ENCODE results near the gene PCDHA13.
A peak's percentile ranks its signal among the peaks of the same experiment; 100 is the strongest.
"Not testable (repeated sequence)": the region's sequence is repeated elsewhere in the genome, so short reads cannot be mapped to it uniquely, and the experiment has no call there.

PCDHA13 gene

GRCh38 chr5:140881889-140882590, at the start of gene PCDHA13:
TSS of gene PCDHA13 (plus strand) at chr5:140882124. CDS start at chr5:140882269, 145 bp downstream.
- no peak for DNase-seq
- in situ Hi-C loops (cut with MboI; ENCODE audit: low pct_unique_long_range_greater_than_20kb, low sequenced_read_pairs) = no loop called here

GRCh38 chr5:140833993-140834392, 47.9 kb upstream of the PCDHA13 start, which contains the start of gene PCDHA7:
TSS of gene PCDHA7 (plus strand) at chr5:140834269. CDS start at chr5:140834384, 115 bp downstream.
- DNase-seq = no peak
- in situ Hi-C loops (cut with MboI; ENCODE audit: low pct_unique_long_range_greater_than_20kb, low sequenced_read_pairs) = no loop called here

- DNase-seq; in situ Hi-C loops (cut with MboI; ENCODE audit: low pct_unique_long_range_greater_than_20kb, low sequenced_read_pairs): not testable (repeated sequence)
Measured at GRCh38 chr5:140834439-140835008, 47.4 kb upstream of the PCDHA13 start.

- in situ Hi-C loops (cut with MboI; ENCODE audit: low pct_unique_long_range_greater_than_20kb, low sequenced_read_pairs) = no loop called here
- DNase-seq = no peak
Measured at GRCh38 chr5:140835622-140836510, 46.1 kb upstream of the PCDHA13 start.

GRCh38 chr5:140840978-140841962, 40.7 kb upstream of the PCDHA13 start, which contains the start of gene PCDHA8:
TSS of gene PCDHA8 (plus strand) at chr5:140841187. CDS start at chr5:140841322, 135 bp downstream.
- in situ Hi-C loops (cut with MboI; ENCODE audit: low pct_unique_long_range_greater_than_20kb, low sequenced_read_pairs) = no loop called here
- DNase-seq = peak; percentile 9

- in situ Hi-C loops (cut with MboI; ENCODE audit: low pct_unique_long_range_greater_than_20kb, low sequenced_read_pairs) = no loop called here
- no peak for DNase-seq
Measured at GRCh38 chr5:140842798-140843733, 38.9 kb upstream of the PCDHA13 start.

GRCh38 chr5:140848139-140849102, 33.5 kb upstream of the PCDHA13 start, which contains the start of gene PCDHA9:
TSS of gene PCDHA9 (plus strand) at chr5:140848382. CDS start at chr5:140848496, 114 bp downstream.
- in situ Hi-C loops (cut with MboI; ENCODE audit: low pct_unique_long_range_greater_than_20kb, low sequenced_read_pairs); DNase-seq: not testable (repeated sequence)

- in situ Hi-C loops (cut with MboI; ENCODE audit: low pct_unique_long_range_greater_than_20kb, low sequenced_read_pairs) = loop anchor here (25.0 kb wide), 1 partner anchor 187 kb away; no protein-coding TSS in a partner anchor
- not testable (repeated sequence) for DNase-seq
Measured at GRCh38 chr5:140849831-140850634, 31.9 kb upstream of the PCDHA13 start.

GRCh38 chr5:140855772-140856674, 25.9 kb upstream of the PCDHA13 start, which contains the start of gene PCDHA10:
TSS of gene PCDHA10 (plus strand) at chr5:140855897. CDS start at chr5:140856049, 152 bp downstream.
- in situ Hi-C loops (cut with MboI; ENCODE audit: low pct_unique_long_range_greater_than_20kb, low sequenced_read_pairs) = loop anchor here (25.0 kb wide), 1 partner anchor 181 kb away; no protein-coding TSS in a partner anchor
- DNase-seq = peak; percentile 18

GRCh38 chr5:140857177-140857986, 24.5 kb upstream of the PCDHA13 start:
- DNase-seq = no peak
- in situ Hi-C loops (cut with MboI; ENCODE audit: low pct_unique_long_range_greater_than_20kb, low sequenced_read_pairs) = loop anchor here (25.0 kb wide), 1 partner anchor 180 kb away; no protein-coding TSS in a partner anchor

- DNase-seq = no peak
Measured at GRCh38 chr5:140857987-140858240, 24.0 kb upstream of the PCDHA13 start.

GRCh38 chr5:140862441-140863295, 19.3 kb upstream of the PCDHA13 start:
- in situ Hi-C loops (cut with MboI; ENCODE audit: low pct_unique_long_range_greater_than_20kb, low sequenced_read_pairs) = loop anchor here (25.0 kb wide), 1 partner anchor 175 kb away; no protein-coding TSS in a partner anchor
- DNase-seq = no peak

More at GRCh38 chr5:140857987-140858240, 24.0 kb upstream of the PCDHA13 start:
- in situ Hi-C loops (cut with MboI; ENCODE audit: low pct_unique_long_range_greater_than_20kb, low sequenced_read_pairs) = loop anchor here (25.0 kb wide), 1 partner anchor 179 kb away; no protein-coding TSS in a partner anchor
